VCaP (cell line): Measurements from ENCODE around the gene SSBP2.
A peak's percentile ranks its signal among the peaks of the same experiment; 100 is the strongest.

Experiments
- H3K27ac ChIP-seq: fragments of 450-650 bp; 2 replicates; pipeline ENCODE4 v1.5.1; 2017
- TF ChIP-seq, protein P1 (sequence below): fragments of 450-650 bp; conservative IDR thresholded peaks from 2 replicates; pipeline ENCODE4 v1.5.1; 2017; ENCODE audit warnings: mild to moderate bottlenecking, moderate library complexity

SSBP2 gene

DNA sequence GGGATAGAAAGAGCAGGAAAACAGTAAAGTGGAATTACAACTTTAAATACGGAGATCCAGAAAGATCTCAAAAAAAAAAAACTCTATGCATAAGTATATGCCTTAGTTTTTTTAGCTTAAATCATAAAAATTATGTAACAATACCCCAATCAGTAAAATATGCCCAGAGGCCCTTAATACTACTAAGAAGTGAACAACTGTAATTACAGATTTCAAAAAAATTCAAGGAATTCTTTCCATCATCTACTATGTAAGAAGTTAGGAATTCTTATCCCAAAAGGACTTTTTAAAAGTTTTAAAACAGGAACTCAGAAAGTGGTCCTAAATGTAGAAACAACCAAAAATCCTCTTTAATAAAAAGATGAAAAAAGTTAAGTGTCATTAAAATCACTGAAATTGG lies 111.3 kb downstream of the SSBP2 start:
- no peak overlapping the region for H3K27ac ChIP-seq
- TF ChIP-seq, protein P1, sequence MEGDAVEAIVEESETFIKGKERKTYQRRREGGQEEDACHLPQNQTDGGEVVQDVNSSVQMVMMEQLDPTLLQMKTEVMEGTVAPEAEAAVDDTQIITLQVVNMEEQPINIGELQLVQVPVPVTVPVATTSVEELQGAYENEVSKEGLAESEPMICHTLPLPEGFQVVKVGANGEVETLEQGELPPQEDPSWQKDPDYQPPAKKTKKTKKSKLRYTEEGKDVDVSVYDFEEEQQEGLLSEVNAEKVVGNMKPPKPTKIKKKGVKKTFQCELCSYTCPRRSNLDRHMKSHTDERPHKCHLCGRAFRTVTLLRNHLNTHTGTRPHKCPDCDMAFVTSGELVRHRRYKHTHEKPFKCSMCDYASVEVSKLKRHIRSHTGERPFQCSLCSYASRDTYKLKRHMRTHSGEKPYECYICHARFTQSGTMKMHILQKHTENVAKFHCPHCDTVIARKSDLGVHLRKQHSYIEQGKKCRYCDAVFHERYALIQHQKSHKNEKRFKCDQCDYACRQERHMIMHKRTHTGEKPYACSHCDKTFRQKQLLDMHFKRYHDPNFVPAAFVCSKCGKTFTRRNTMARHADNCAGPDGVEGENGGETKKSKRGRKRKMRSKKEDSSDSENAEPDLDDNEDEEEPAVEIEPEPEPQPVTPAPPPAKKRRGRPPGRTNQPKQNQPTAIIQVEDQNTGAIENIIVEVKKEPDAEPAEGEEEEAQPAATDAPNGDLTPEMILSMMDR: no peak

DNA sequence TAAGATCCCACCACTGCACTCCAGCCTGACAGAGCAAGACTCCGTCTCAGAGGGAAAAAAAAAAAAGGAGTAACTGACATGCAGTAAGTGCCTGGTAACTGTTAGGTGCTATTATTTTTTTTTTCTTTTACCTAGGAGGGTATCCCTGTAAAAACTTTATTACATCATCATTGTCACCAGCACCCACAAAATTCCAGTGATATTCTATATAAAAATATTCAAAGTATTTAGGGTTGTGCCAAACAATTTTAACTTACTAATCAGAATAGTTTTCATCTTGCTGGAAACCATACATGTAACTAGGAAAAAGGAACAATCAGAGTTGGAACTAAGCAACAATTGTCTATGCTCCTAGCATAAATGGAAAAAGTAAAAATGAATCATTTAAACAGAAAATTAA lies 112.4 kb downstream of the SSBP2 start:
- TF ChIP-seq, protein P1: no peak
- H3K27ac ChIP-seq: no peak overlapping the region

DNA sequence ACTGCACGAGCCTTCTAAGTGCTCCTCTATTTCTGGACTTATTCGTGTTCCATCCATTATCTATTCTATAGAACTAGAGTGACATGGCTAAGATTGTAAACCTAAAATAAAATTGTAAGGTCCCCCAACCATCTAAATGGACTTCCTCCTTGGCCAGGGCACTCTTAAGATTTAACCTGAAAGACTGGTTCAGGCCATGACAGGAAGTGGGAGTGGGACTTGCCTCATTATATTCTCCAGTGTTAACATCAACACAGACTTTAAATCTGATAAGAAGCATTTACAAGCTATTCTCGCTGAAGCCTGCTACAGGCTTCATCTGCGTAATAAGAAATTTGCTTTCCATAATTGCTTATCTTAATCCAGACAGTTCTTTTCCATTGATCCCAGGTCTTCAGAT lies 117.0 kb downstream of the SSBP2 start:
- H3K27ac ChIP-seq: peak overlapping the region; percentile 61
- TF ChIP-seq, protein P1: no peak

DNA sequence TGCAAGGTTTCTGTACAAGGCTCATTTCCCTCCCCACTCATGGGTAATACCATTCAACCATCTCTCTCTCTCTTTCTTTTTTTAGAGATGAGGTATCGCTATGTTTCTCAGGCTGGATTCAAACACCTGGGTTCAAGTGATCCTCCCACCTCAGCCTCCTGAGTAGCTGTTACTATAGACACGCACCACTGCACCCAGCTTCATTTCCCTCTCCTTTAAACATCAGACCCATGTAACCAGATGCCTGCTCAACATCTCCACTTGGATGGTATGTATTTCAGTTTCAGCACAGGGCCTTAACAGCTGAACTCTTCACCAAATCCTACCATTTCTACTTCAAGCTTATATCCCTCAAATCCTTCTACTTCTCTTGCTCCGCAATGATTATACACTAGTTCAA lies 117.4 kb downstream of the SSBP2 start:
- TF ChIP-seq, protein P1: no peak
- H3K27ac ChIP-seq: peak overlapping the region; percentile 61

DNA sequence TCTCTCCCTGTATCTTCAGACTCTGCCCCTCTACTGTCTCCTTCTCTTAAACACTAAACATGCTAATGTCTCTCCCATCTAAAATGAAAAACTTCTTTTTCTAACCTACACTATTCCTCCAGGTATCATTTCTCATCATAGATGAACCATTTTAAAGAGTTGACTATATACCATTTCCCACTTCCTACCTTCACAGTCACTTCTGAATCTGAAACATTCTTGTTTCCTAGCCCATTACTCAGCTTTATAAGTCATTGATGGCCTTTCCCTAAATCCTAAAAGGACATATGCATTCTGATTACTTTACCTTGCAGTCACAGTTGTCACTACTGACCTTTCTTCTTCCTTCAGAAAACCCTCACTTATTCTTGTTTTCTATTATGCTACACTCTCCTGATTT lies 118.2 kb downstream of the SSBP2 start:
- TF ChIP-seq, protein P1: no peak
- H3K27ac ChIP-seq: peak overlapping the region; percentile 61; the same call in 1 of the 2 replicates

DNA sequence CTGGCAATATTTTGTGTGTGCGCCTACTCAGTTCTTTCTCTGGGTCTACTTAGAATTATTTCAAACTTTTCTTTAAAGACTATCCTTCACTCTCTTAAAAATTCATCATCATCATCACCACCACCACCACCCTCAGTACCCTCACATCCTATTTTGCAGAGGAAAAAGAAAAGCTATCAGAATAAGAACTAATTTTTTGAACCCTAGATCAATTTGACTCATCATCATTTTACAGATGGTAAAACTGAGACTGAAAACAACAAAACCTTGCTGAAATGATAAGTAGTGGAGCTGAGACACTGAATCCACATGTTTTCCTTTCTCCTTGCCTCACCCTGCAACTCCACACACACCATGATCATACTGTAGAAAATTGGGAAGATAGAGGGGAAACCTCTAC lies 119.3 kb downstream of the SSBP2 start:
- H3K27ac ChIP-seq: no peak overlapping the region
- TF ChIP-seq, protein P1: no peak

DNA sequence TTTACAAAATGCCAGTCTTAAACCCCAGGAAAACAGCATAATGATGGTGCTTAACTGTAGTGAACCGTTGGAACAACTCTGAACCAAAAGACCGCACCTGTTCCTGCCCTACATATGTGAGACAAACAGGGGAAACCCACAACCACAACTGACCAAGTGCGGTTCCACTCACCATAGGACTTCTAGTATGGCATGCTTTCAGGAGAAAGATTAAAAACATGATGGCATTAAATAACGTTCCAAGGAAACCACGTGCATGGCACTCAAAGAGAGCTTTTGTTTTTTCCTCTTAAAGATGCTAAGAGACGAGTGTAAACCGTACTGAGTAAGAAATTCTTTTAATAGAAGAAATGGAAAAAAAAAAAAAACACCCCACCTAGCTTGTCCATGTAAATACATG lies 119.8 kb downstream of the SSBP2 start:
- no peak overlapping the region for H3K27ac ChIP-seq
- TF ChIP-seq, protein P1: no peak

DNA sequence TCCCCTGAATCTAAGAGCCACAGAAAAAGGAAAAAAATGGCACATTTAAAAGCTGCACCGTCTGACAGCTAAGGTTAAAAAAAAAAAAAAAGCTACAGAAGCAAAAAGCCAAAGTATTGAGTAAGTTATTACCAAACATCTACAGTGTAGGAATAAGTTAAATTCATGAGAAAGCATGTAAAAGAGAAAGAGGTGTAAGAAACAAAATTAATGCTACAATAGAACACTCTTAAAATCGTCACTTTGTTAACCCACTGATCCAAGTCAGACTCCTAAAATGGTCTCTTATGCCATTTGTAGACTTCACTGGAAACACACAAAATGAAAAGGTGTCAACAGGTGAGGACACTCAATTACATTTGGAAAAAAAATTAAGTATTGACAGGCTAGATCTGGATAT lies 120.2 kb downstream of the SSBP2 start:
- TF ChIP-seq, protein P1: no peak
- no peak overlapping the region for H3K27ac ChIP-seq
